Fibroblast of peridontal ligament (primary cell): ENCODE results near the gene ALPG.
"Not testable (repeated sequence)": the region's sequence is repeated elsewhere in the genome, so short reads cannot be mapped to it uniquely, and the experiment has no call there.

Source experiments
- DNase-seq: peaks from one replicate; pipeline ENCODE4 v3.0.0-alpha.2; 2010; ENCODE audit errors: extremely low read depth

The ALPG gene

DNA sequence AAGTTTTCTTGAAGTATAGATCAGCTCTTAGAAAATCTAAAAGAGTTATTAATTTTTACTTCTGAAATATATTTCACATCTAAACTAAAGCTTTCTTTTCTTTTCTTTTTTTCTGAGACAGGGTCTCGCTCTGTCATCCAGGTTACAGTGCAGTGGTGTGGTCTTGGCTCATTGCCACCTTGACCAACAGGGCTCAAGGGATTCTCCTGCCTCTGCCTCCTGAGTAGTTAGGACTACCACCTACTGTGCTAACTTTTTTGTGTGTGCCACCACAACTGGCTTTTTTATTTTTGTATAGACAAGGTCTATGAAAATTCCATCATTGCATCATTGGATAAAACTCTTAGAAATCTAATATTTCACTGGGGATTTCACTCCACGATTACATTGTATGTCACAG is 10.0 kb upstream of the ALPG start:
- DNase-seq, result no peak

DNA sequence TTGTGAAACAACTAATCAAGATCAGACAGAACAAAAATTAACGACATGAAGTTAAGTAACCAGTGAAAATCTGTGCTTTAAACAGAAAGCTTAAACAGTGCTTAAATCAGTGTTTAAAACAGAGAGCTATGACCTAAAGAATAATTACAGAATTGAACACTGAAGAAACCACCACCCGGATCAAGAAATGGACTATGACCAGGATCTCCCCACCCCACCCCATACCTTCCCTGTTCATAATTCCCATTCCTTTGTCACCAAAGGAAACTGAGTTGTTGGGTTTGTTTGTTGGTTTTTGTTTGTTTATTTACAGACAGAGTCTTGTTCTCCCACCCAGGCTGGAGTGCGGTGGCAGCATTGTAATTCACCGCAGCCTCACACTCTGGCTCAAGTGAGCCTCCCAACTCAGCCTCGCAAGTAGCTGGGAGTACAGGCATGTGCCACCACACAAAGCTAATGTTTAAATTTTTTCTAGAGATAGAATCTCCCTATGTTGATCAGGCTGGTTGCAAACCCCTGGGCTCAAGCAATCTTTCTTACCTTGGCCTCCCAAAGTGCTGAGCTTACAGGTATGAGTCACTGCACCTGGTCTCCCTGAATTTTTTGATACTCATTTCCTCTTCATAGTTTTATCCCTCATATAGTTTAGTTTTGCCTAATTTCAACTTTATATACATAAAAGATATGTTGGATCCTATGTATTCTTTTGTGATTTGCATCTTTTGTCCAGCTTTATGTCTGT is 8.2 kb upstream of the ALPG start:
- no peak for DNase-seq

- no peak for DNase-seq
These were observed 6.2 kb upstream of the ALPG start for GRCh38 chr2:232400256-232401015.

- no peak for DNase-seq
These were observed 4.1 kb upstream of the ALPG start for GRCh38 chr2:232402518-232402917.

DNA sequence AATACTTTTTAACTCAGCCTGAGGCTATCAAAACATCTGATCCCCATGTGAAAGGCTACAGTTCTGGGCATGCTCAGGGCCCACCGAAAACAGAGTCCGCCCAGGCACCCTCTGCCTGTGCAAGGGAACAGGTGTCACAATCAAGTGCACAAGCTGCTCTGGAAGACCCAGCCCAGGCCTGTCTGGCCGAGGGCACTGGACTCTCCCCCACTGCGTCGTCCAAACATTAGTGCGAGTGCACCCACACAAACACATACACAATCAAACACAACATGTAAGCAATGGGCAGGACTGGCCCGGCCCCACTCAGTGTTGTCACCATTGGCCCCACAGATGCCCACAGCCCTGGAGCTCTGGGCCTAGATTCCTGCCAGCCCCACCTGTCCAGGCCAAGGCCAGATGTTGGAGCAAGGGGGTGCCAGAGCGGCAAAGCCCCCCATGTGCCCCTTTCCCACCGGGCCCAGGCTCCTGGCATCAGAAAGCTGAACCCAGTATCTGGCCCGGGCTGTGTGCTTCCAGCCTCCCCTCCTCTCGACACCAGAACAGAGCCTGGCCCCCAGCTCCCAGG is 617 bp upstream of the ALPG start:
- no peak for DNase-seq

GRCh38 chr2:232407428-232408150 is 945 bp downstream of the ALPG start:
- DNase-seq, result not testable (repeated sequence)

- DNase-seq, result not testable (repeated sequence)
These were observed 1.6 kb downstream of the ALPG start for GRCh38 chr2:232408269-232408668.

- DNase-seq, result not testable (repeated sequence)
These were observed 3.0 kb downstream of the ALPG start for GRCh38 chr2:232409617-232410016.

GRCh38 chr2:232410238-232410900 is 3.7 kb downstream of the ALPG start:
- DNase-seq, result no peak

DNA sequence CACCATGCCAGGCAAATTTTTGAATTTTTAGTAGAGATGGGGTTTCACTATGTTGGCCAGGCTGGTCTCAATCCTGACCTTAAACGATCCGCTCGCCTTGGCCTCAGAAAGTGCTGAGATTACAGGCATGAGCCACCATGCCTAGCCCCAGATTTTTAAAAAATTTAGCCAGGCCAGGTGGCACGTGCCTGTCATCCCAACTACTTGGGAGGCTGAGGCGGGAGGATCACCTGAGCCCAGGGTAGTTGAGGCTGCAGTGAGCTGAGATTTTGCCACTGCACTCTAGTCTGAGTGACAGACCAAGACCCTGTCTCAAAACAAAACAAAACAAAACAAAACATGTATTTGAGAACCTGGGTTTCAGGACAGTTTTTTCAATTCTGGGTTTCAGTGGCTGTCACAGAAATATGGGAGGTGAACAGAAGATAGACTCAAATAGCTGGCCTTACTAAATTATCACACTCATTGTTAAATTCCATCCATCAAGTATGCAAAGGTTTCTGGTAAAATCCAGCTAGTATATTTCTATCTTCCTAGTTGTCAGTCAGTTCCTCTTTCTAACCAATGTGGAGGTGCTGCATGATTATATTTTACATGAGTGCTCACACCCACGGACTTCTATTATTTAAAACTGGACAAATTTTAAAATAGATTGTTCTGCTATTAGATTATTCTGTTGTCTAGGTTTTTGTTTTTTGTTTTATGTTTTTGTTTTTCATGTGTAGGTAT is 5.4 kb downstream of the ALPG start:
- DNase-seq, result no peak

DNA sequence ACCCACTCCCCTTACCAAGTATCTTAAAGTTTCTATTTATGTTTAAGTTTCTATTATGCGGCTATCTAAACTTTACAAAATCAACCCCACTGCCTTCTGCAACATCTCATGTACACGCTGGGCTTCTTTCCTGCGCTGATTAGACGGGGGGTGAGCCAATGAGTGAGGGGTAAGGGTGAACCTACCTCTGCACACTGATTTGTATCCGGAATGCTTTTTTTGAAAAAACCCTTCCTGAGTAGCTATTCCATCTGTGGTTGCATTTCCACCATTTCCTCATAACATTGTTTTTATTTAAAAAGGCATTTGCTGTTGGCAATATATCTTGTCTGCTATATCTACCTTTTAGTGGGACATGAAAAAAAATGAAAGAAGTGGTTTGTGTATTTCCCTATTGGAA is 6.3 kb downstream of the ALPG start:
- DNase-seq, result no peak

DNA sequence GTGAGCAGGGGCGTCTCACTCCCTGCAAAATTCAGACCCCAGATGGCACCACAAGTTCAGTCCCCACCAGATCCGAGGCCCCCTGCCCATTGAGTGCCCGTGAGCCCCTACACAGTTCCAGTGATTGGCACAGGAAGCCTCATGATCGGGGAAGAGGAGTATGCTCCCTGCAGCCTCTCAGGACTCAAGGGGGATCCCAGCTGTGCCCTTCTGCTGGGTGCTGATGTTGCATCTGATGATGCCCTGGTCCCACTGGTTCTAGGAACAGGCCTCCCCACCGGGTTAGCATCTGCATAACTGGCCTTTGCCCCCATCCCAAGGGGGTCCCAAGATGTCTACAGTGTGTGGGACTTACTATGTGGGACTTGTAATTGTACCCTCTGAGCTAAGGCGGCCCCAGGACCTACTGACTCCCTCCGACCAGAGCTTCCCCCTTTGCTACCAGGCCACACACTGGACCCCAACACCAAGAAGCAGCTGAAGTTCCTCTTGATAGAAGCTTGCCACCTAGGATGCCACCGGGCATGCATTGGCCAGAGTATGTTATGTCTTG is 8.6 kb downstream of the ALPG start:
- no peak for DNase-seq

- DNase-seq, result no peak
These were observed 9.3 kb downstream of the ALPG start for GRCh38 chr2:232415736-232416520.

- DNase-seq, result no peak
These were observed 10.2 kb downstream of the ALPG start for GRCh38 chr2:232416521-232417470.

DNA sequence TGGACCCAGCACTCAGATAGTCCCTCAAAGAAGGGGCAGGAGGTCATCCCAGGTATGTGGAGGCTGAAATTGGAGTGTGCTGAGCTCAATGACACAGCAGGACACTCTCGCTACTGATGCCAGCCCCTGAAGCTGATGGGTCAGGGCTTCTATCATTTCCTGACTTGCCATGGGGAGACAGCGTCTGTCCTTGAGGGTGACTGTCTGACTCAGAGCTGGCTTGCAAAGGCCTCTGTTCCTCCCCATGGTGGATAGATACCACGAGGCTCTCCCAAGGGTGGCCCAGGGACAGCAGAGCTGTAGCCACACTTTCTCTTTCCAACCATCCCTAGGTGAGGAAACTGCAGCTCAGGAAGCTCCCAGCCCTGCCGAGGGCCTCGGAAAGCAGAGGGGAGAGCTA is 10.8 kb downstream of the ALPG start:
- DNase-seq, result no peak

- DNase-seq, result no peak
These were observed 11.4 kb downstream of the ALPG start for GRCh38 chr2:232418056-232418455.

DNA sequence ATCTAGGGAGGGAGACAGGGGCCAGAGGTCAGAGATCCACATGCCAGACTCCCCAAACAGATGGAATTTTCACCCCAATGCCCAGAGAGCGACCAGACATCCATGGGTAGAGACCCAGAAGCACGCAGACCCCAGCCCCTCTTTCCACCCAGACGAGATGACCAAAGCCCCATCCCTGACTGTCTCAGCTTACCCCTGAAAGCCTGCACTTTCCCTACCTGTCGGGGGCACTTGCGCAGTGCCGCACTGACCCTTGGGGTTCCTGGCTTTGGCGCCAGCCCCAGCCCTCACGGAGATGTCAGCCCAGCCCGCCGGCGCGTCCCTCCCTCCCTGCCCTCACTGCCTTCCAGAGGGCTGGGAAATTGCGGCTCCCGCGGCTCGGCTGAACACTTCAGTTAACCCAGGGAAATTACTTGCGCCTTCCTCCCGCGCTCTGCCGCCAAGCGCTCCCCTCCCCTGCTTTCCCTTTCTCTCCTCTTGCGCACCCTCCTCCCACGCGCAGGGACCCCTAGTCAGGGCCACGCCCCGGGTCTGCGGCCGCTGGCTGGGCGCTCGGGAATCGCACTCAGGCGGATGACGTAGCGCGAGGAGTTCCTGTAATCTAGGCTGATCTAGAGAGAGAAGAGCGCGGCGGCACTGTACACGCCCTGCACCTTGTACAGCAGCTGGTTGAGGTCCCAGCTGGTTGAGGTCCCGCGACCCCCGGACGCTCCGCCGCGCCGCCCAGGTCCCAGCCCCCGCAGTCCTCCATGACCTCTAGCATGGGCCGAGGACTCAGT is 12.0 kb downstream of the ALPG start:
- DNase-seq, result no peak
